GM18867 (cell line): ENCODE measurements around the gene WASHC3.
"Not testable (repeated sequence)": the region's sequence is repeated elsewhere in the genome, so short reads cannot be mapped to it uniquely, and the experiment has no call there.

Experiments used
- ATAC-seq: cut with Tn5 transposase; IDR thresholded peaks from one replicate; pipeline ENCODE4 v1.9.1; 2021; ENCODE audit warnings: mild to moderate bottlenecking, moderate library complexity; ENCODE audit not compliant: unreplicated experiment

The WASHC3 gene

GRCh38 chr12:102061560-102062418, at the start of gene WASHC3:
WASHC3 (minus strand) TSS chr12:102061991; CDS start chr12:102061962, 29 bp downstream.
- ATAC-seq = peak; percentile 97

GRCh38 chr12:102110782-102111181, 49.0 kb upstream of the WASHC3 start:
- no peak for ATAC-seq

- no peak for ATAC-seq
Measured at GRCh38 chr12:102107970-102108369, 46.2 kb upstream of the WASHC3 start.

- ATAC-seq = no peak
Measured at GRCh38 chr12:102106905-102107304, 45.1 kb upstream of the WASHC3 start.

DNA sequence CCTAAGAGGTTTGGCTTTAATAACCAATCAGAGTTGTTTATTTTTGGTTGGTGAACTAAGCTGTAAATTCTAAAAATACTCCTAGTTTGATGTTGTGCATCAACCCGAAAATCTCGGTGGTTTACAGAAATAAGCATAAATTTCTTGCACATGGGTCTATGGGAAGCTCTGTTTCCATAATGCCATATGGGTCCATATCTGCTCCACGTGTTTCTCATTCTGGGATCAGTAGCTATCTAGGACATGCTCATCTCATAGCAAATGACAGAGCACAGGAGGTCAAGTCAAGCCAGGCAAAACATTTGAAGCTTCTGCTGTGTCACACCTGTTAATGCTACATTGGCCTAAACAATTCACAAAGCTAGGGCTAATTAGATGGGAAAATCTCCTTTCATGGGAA, 35.1 kb upstream of the WASHC3 start:
- ATAC-seq = no peak

DNA sequence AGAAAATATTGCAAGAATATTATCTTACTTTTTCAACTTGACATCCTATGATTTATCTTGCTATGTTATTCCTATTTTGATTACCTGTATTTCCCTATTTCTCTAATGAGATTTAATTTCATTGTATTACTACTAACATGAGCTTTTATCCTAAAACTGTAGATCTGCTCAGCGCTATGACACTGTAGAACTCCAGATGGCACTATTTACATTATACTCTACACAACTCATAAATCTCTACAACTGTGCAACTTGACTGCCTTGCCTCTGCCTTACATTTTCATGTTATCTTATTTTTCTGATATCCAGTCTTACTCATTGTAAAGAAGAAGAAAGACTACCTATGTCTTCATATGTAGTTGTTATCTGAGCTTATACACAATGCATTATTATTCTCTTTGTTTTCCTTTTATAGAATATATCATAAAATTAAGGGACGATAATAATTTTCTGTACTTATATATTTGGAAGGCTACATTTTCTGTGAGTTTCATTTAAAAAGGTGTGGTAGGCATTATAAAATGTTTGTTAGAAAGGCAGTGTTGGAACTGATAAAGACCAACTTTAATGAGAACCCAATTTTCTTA, 34.0 kb upstream of the WASHC3 start:
- ATAC-seq = peak; percentile 82

DNA sequence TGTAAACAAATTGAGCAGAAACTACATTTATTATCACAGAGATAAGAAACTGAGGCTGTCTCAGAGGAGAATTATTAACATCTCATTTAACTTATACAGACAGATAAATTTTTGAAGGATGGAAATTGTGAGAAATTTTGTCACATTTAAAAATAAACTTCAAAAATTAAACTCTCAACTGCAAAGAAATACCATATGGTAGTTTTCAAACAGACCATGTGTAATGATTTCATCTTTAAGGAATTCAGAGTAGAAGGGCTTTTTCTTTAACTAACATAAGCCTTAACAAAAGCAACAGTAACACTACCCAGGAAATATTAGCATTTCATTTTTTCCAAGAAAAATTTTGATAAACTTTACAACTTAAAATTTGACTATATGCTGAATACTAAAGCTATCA, 31.5 kb upstream of the WASHC3 start:
- no peak for ATAC-seq

- ATAC-seq = not testable (repeated sequence)
Measured at GRCh38 chr12:102089228-102089835, 27.5 kb upstream of the WASHC3 start.

DNA sequence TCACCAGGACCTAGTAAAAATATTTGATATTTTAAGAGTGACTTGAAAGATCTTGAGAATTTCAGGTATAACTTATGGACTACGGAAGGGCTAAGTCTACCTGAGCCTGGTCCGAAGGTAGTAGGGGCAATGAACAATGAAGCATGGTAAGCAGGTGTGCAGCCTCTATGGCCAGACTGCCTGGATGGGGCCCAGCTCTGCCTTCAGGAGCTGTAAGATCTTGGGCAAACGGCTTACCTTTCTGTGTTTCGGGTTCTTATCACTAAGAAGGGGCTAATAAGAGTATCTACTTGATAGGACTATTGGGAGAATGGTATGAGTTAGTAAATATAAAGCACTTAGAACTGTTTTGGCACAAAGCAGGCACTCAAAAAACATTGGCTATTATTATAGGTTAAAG, 19.1 kb upstream of the WASHC3 start:
- ATAC-seq = no peak

- not testable (repeated sequence) for ATAC-seq
Measured at GRCh38 chr12:102072092-102072491, 10.3 kb upstream of the WASHC3 start.

GRCh38 chr12:102069707-102070106, 7.9 kb upstream of the WASHC3 start:
- ATAC-seq = no peak

DNA sequence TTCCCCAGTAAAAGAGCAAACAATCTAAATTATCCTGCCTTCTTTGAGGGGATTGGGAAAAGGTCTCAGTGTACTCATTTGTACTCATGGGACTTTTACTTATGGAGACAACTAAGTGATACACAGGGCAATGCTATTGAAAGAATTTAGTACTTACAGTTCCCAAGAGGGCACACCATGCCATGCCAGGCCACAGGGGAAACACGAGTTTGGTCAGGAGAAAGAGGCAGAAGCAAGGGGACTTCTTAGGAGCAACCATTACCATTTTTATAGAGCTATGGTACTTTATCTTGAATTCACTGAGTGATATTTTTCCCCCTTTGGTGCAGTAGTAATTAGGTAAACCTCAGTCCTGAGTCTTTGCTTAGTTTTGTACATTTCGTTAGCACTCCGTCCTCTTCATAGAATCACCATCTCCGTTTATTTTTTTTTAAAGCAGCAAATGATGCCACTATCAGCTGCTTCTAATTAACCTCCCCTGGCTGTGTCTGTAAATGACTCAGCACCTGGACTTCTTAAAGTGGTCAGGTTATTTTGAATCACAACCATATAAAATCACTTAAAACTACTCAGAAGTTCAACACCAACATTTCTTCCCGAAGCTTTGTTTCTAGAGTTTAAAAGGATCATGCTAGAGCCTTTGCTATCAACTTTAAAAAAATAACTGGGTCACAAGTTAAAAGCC, 5.9 kb upstream of the WASHC3 start:
- no peak for ATAC-seq

- no peak for ATAC-seq
Measured at GRCh38 chr12:102064476-102064875, 2.7 kb upstream of the WASHC3 start.

GRCh38 chr12:102063069-102063468, 1.3 kb upstream of the WASHC3 start:
- ATAC-seq = no peak

- no peak for ATAC-seq
Measured at GRCh38 chr12:102062419-102062806, 622 bp upstream of the WASHC3 start.

GRCh38 chr12:102061096-102061559, 663 bp downstream of the WASHC3 start:
- ATAC-seq = peak; percentile 31

- ATAC-seq = no peak
Measured at GRCh38 chr12:102059343-102059742, 2.4 kb downstream of the WASHC3 start.

- ATAC-seq = no peak
Measured at GRCh38 chr12:102054345-102054744, 7.4 kb downstream of the WASHC3 start.

DNA sequence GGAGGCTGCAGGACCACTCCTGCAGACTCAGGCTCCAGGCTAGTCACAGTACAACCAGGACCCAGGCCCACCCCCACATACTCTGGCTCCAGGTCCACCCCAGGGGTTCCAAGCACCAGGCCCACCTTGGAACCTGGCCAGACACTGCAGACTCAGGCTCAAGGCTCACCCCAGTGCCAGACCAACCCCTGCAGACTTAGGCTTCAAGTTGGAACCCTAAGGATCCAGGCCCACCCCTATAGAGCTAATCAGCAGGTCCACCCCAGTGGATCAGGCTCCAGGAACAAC, 8.8 kb downstream of the WASHC3 start:
- no peak for ATAC-seq

DNA sequence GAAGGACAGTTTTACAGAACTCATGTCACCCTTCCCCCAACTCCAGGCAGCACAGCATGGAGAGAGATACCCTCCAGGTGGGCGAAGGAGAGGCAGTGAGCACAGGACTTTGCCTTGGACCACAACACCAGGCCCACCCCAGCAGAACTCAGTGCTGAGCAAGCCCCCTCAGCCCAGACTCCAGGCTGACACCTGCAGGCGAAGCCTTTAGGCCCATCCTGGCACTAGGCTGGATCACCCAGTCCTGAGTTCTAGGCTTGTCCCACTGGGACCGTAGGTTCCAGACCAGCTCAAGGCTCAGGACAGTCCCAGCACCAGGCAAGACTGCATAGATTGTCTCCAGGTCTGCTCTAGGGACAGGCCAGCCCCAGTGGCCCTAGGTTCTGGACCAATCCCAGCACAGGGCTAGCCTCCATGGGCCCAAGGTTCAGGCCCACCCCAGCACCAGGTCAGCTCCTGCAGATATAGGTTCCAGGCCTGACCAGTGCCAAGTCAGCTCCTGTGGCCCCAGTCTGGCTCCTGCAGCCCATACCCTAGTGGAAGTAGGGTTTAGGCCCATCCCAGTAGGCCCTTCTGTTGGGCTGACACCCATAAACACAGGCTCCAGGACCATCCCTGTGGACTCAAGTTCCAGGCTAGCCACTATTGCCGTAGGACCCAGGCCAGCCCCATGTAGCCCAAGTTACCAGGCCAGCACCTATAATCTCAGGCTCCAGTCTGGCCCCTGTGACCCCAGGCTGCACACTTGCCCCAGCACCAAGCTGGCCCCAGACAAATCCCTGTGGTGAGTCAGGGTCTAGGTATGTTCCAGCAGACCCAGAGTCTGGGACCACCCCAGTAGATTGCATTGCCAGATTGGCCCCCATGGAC, 9.4 kb downstream of the WASHC3 start:
- no peak for ATAC-seq
